Fibroblast of upper back skin (primary cell): ENCODE results near the gene BEX1.
"Not testable (repeated sequence)": the region's sequence is repeated elsewhere in the genome, so short reads cannot be mapped to it uniquely, and the experiment has no call there.

Experiments
- DNase-seq: peaks from one replicate; pipeline ENCODE4 v3.0.0-alpha.2; 2013

The BEX1 gene

DNA sequence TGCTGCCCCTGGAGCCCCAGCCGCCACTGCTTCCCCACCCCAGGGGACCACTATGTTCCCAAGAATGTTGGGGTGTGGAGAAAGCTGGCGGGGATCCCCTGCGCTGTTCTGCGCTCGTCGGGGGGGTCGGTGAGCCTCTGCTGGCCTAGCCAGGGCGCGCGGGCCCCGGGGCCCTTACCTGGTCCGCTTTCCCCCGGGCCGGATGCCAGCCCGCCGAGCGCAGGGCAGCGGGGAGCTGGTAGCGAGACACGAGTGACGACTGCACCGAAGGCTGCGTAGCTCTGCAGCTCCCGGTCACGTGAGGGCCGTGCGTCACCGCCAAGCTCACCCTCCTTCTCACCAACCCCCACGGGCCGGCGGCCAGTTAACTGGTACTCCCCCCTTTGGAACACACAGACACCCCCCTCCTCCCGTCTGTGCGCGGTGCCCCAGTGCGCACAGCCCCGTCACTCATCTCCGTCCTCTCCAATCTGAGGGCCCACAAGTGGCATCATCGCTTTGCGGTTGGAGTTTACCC lies at the start of gene BEX1:
BEX1 (minus strand) TSS at position 254 of the 517 bp plus-strand sequence. CDS start 897 bp downstream, outside the sequence.
- peak; percentile 14 for DNase-seq

DNA sequence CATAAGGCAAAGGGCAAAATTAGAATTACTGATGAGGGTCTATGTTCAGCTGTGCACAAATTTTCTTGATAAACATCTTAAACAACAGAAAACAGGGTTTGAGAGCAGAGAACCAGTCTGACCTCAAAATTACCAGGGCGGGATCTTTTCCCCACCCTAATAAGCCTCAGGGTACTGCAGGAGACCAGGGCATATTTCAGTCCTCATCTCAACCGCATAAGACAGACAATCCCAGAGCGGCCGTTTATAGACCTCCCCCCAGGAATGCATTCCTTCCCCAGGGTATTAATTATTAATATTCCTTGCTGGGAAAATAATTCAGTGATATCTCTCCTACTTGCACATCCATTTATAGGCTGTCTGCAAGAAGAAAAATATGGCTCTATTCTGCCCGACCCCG lies 45.5 kb upstream of the BEX1 start:
- not testable (repeated sequence) for DNase-seq

DNA sequence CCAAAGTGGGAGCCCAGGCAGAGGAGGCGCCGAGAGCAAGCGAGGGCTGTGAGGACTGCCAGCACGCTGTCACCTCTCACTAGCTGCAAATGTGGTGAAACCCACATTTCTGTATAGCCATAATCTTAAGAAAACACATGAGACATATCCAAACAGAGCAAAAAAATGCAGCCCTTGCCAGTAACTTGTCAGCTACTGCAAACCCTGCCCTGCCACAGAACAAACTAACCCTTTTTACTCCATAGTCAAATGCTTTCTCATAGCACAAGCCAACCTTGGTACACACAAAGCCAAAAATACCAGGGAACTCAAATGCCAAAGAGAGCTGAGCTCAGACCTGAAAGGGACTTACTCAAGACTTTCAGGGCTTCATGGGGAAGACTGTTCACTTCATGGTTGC lies 43.9 kb upstream of the BEX1 start:
- no peak for DNase-seq

DNA sequence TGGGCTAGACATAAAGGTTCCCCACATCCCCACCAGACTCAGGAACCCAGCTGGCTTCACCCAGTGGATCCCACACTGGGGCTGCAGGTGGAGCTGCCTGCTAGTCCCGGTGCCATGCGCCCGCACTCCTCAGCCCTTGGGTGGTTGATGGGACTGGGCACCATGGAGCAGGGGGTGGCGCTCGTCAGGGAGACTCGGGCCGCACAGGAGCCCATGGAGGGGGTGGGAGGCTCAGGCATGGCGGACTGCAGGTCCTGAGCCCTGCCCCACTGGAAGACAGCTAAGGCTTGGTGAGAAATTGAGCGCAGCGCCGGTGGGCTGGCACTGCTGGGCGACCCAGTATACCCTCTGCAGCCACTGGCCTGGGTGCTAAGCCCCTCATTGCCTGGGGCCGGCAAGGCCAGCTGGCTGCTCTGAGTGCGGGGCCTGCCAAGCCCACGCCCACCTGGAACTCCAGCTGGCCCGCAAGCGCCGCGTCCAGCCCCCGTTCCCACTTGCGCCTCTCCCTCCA lies 43.3 kb upstream of the BEX1 start:
- not testable (repeated sequence) for DNase-seq

DNA sequence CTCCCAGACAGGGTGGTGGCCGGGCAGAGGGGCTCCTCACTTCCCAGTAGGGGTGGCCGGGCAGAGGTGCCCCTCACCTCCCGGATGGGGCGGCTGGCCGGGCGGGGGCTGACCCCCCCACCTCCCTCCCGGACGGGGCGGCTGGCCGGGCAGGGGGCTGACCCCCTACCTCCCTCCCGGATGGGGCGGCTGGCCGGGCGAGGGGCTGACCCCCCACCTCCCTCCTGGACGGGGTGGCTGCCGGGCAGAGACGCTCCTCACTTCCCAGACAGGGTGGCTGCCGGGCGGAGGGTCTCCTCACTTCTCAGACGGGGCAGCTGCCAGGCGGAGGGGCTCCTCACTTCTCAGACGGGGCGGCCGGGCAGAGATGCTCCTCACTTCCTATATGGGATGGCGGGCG lies 40.4 kb upstream of the BEX1 start:
- DNase-seq = not testable (repeated sequence)

DNA sequence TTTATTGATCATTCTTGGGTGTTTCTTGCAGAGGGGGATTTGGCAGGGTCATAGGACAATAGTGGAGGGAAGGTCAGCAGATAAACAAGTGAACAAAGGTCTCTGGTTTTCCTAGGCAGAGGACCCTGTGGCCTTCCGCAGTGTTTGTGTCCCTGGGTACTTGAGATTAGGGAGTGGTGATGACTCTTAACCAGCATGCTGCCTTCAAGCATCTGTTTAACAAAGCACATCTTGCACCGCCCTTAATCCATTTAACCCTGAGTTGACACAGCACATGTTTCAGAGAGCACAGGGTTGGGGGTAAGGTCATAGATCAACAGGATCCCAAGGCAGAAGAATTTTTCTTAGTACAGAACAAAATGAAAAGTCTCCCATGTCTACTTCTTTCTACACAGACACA lies 39.9 kb upstream of the BEX1 start:
- DNase-seq = not testable (repeated sequence)

DNA sequence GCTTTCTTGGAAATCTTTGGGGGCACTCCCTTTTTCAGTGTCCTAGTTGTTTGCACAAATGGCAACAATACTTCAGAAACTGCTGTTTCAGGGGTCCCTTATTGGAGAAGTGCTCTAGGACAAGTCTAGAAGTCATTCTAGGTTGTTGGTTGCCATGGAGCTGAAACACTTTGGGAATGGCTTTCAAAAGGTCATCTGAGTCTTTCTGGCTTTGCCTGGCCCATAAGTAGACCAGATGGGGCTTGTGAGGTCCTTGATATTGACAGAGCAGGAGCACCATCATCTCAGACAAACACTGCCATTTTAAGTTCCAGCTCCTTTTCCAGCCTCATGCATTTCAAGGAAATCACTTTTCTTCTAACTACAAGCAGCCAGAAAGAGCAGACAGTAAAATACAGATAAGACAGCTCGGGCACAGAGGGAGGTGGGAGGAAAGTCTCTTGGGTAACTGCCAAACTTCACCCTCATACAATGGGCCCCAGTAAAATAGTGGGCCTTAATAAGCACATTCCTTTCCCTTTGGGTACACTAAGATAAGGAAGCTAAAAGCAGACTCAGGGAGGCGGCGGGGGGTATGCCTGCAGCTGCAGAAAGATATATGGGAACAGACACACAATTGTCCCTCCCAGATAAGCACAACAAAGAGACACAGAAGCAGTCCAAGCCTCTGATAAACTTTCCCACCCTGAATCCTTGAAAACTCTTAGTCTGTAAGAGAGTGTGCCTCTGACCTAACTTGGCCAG lies 37.5 kb upstream of the BEX1 start:
- no peak for DNase-seq

DNA sequence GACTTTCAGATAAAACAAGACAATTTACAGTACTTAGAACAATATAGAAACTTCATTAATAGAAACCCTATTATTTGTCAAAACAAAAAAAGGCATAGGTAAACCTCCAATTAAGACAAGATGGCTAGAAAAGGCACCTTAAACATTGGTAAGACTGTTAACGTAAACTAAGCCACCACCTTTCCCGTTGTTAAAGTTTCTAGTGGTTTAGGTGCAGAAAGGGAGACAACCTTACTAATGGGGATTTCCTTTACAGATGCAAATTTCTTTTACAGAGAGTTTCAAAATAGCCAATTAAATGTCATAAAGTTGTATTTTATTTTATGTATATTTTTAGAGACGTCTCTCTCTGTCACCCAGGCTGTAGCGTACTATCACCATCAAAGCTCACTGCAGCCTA lies 36.5 kb upstream of the BEX1 start:
- no peak for DNase-seq

DNA sequence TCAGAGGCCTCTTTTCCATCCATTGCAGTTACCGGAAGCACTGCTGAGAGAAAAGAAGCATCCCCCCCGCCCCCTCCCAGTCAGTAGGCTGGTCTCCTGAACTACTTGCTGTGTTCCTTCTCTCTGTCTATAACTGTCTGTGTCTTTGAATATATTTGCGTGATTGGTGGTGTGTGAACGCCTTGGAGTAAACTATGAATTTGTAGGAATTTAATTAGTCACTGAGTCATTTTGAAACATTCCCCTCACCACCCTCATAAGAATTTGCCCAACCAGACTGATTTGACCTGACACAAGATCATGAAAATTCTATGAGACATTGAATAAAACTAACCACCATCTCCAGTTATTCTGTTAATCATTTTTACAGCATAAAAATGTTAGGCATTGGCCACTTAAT lies 35.7 kb upstream of the BEX1 start:
- no peak for DNase-seq

DNA sequence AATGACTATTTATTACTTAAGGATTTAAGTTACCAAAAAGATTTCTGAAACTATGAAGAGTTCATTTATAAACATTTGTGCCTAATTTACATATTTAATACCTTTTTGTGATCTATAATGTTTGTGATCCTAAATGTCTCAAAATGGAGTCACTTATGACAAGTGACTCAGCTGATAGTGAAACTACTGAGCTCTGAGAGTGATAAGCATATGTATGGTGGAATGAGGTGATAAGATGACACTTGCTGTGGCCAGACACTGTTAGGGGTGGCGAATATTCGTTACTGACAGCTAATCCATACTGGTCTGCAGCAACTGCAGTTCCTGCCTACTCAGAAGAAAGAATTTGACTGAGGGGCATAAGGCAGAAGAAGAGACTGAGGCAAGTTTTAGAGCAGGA lies 34.5 kb upstream of the BEX1 start:
- no peak for DNase-seq

DNA sequence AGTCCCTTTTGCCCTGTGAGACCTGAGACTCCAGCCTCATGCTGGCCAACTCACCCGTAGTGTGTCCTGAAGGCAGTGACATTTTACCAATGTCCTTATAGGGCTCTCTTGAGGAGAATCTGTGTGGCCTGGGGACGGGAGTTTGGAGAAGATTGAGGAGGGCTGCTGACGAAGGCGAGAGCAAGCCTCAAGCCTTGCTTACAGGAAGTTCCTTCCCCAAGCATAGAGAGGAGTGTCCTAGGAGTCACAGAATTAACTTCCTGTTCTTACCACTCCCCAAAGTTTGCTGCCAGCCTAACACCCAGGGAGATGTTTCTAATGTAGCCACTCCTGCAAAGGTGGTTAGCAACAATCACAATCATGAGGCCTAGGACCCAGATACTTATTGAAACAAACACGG lies 29.0 kb upstream of the BEX1 start, which contains the start of gene NXF3:
NXF3 (minus strand) TSS at position 202 of the 400 bp plus-strand sequence; CDS start at position 82, 120 bp downstream.
- no peak for DNase-seq

DNA sequence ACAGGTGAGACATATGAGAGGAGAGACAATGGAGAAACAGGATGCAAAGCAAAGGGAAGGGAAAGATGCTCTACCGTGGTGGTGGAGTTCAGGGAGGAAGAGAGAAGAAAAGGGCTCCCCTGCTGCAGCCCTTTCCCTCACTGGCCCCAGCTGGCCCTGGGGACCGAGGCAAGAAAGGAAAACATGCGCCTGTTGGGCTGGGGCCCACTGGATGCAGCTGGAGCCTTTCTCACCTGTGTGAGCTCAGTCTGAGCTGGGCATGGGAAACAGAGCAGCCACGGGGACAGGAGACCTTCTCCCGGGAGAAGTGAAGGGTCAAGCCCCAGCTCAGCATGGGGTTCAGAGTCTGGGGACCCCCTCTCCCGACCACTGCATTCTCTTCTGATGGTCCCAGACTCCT lies 17.1 kb upstream of the BEX1 start:
- no peak for DNase-seq

DNA sequence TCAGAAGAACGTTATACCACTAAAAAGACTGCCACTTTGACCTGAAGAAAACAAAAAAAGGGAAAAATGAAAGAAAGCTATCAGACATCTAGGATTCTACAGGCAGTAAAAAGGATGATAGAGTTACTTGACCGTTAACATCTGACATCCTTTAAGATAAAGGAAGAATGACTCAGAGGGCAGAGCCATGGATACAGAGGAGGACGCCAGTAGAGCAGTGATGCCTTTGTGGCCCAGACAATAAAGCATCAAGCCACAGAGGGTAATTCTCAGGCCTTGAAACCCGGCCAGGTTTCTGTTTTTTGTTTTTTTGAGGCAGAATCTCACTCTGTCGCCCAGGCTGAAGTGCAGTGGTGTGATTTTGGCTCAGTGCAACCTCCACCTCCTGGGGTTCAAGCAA lies 9.5 kb upstream of the BEX1 start:
- no peak for DNase-seq

DNA sequence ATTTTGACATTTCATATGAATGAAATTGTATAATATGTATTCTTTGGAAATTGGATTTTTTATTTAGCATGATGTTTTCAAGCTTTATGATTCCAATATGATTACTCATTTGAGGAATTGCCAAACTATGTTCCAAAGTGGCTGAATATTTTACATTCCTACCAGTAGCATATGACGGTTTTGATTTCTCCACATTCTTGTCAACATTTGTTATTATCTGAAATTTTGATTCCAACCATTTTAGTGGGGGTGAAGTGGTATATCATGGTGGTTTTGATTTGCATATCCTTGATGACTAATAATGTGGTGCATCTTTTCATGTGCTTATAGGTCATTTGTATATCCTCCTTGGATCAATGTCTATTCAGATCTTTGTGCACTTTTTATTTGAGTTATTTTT lies 2.6 kb upstream of the BEX1 start:
- no peak for DNase-seq

DNA sequence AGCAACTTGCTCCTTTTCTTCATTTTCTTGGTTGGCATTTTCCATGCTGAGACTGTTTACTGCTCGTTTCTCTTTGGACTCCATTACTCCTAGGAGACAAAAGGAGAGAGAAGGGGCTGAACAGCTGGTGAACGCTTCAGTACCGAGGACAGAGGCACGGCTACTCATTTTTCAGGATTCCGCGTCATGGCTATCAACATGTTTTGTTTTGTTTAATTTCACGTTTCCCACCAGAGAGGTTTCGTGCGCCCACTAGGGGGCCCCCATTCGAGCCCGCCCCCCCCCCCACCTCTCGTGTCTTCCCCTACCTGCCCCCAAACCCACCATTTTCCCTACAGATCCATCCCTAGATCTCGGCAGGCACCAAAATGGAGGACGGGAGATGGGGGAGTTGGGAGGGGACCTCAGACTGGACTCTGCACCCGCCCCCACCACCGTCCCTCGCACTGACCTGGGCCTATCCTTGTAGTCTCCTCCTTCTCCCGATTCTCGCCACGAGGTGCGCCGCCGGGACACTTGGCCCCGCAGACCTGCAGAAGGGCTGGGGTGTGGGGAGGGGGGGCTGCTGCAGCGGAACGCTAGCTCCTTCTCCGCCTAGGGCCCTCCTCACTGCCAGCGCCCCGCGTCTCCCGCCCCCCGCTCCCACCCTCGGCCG lies 653 bp downstream of the BEX1 start:
- DNase-seq = peak; percentile 23

DNA sequence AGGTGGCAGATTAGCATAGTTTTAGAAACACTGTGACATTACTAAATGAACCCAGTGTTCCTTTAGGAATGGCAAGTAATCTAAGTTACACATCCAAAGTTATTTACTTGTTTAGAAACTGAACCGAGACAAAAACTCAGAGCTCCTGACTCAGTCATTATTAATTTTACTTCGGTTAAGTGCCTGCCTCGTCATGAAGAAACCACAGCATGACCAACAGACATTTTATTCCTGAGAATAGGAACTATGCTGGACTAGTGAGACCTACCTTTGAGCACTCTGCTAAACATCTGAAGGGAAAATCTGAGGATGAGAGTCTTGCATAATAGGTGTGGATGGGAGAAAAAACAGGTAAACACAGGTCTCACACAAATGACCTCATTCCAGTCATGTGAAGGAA lies 2.5 kb downstream of the BEX1 start:
- DNase-seq = no peak

DNA sequence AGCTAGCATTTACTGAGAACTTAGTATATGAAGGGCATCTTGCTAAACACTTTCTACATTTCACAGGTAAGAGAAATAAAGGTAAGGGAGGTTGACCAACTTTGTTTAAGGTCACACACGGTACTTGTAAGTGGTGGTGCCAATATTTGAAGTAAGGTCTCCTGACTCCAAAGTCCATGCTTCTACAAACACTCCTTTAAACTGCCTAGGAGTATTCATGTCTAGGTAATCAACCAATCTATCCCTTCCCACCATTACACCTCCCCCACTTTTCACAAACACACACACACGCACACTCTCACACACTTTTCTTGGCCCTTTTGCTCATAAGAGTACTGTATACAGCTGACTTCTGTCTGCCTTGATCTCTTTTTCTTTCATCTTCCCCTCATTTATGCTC lies 7.1 kb downstream of the BEX1 start:
- DNase-seq = no peak

DNA sequence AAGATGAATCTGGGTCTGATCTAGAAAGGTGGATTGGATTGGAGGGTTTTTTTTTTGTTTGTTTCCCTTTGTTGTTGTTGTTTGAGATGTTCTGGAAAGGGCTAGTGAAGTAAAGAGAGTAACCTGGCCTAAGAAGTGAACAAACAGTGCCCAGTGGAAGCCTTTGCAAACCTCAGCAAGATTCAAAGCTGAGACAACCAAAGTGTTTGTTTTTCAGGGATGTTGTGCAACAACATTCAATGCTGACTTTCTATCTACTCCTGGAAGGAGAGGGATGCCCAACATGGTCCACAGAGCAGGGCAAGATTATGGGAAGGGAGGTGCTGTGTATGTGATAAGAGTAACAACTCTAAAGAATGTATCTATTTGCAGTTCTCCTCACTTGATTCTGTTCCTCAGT lies 11.3 kb downstream of the BEX1 start:
- DNase-seq = no peak

DNA sequence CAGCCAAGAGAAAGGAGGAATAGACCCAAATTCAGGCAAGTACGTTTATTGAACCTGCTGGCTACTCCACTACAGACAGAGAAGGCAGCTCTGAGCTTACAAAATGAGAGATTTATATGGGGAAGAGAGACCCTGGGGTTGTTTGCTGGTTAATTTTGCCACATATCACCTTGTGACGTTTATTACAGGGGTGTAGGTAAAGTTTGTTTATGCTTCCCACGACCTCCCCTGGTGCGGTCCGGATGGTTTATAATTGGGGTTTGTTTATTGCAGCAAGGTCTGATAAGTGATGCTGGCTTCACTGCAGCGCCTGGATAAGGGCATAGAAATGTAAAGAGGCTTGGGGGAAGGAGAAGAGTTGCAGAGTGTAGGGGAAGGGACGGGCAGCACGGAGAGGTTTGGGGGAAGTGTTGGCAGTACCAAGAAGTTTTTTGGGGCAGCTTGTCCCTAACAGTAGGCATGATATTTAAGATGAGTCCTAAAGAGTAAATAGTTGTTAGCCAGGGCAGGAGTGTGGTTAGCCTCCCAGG lies 12.6 kb downstream of the BEX1 start:
- DNase-seq = no peak

DNA sequence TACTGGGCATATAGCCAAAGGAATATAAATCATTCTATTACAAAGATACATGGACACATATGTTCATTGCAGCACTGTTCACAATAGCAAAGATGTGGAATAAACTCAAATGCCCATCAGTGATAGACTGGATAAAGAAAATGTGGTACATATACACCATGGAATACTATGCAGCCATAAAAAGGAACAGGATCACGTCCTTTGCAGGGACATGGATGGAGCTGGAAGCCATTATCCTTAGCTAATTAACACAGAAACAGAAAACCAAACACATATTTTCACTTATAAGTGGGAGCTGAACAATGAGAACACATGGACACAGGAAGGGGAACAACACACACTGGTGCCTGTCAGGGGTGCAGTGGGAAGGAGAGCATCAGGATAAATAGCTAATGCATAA lies 30.6 kb downstream of the BEX1 start:
- DNase-seq = not testable (repeated sequence)

DNA sequence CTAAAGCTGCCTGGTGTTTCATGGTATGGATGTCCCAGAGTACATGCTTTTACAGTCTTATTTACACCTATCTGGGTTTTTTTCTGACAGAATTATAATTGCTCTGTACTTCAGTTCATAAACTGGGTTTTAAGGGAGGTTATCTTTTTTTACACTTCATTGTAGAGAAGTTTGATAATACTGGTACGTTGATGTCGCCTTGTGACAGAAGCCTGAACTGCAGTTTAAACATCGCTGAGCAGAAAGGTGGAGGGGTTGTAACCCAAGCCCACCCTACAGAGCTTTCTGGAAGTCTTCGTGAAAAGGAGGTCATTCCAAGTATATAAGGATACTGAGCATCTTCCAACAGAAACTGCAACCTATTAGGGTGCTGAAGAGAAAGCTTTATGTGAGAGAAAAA lies 46.4 kb downstream of the BEX1 start:
- DNase-seq = no peak

DNA sequence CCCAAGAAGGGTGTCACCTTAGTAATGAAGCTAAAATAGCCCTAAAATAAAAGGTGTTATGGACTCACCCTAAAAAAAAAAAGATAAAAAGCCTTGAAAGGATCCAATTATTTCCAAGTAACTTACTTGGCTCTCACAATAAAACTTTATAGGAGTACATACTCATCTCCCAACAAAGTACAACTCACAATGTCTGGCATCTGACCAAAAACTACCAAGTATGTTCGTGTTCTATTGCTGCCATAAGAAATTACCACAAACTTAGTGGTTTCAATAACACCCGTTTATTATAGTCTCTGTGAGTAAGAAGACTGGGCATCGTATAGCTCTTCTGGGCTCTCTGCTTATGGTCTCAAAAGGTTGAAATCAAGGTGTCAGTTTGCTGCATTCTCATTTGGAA lies 51.0 kb downstream of the BEX1 start:
- no peak for DNase-seq
